H1 (cell line): Measurements from ENCODE around the gene PSMF1. TPM values are rescaled to one million over a fixed set of nuclear protein-coding genes. Genes with fewer than 3 reads are reported as not detected.

Experiments
- CTCF ChIA-PET: fragments of 300-600 bp; sonication (Branson Sonifier 250); formaldehyde crosslinking; loops from one replicate; lab custom pipeline; 2021; ENCODE audit not compliant: partially characterized antibody; lab: Charles Lee
- POLR2A ChIA-PET: fragments of 300-600 bp; sonication (Branson Sonifier 250); formaldehyde crosslinking; loops from one replicate; lab custom pipeline; 2021; ENCODE audit warnings: inconsistent platforms; ENCODE audit not compliant: partially characterized antibody; lab: Charles Lee
- DNase-seq, 2 experiments: peaks; one replicate each; pipeline versions ENCODE4 v3.0.0 to v3.0.0-alpha.2; 2010 to 2022; ENCODE audit warnings: low spot score in 2 of 2, low read depth in 1 of 2, mixed read lengths in 1 of 2
- FAIRE-seq: peaks from 2 replicates; lab custom pipeline; 2011; peaks lifted over from hg19 to GRCh38; lab: Jason Lieb, UNC
- H2AFZ ChIP-seq: 2 replicates; pipeline ENCODE4 v1.8.1; 2012; ENCODE audit warnings: low read length, inconsistent platforms
- H2AK5ac ChIP-seq: 2 replicates; pipeline ENCODE4 v1.6.1; 2013; ENCODE audit warnings: low read depth, low read length
- H2BK120ac ChIP-seq: replicated peaks from 2 replicates; pipeline ENCODE3; 2013; ENCODE audit warnings: low read depth, low read length, inconsistent platforms
- H2BK12ac ChIP-seq: 2 replicates; pipeline ENCODE4 v1.6.1; 2013; ENCODE audit warnings: low read depth, low read length
- H2BK15ac ChIP-seq: 2 replicates; pipeline ENCODE4 v1.6.1; 2013; ENCODE audit warnings: low read length
- H2BK20ac ChIP-seq: 2 replicates; pipeline ENCODE4 v1.6.1; 2013; ENCODE audit warnings: low read length
- H2BK5ac ChIP-seq: 2 replicates; pipeline ENCODE4 v1.6.1; 2013; ENCODE audit warnings: low read depth, low read length
- H3K14ac ChIP-seq: 2 replicates; pipeline ENCODE4 v1.6.1; 2013; ENCODE audit warnings: inconsistent platforms; ENCODE audit not compliant: insufficient read length
- H3K18ac ChIP-seq: 2 replicates; pipeline ENCODE4 v1.6.1; 2013; ENCODE audit warnings: low read length; ENCODE audit errors: extremely low read depth
- H3K23ac ChIP-seq: 2 replicates; pipeline ENCODE4 v1.6.1; 2013; ENCODE audit warnings: inconsistent platforms; ENCODE audit not compliant: insufficient read length
- H3K23me2 ChIP-seq: 2 replicates; pipeline ENCODE4 v1.6.1; 2013; ENCODE audit warnings: low read depth, low read length
- H3K27ac ChIP-seq: 2 replicates; pipeline ENCODE4 v1.6.1; 2011; ENCODE audit warnings: low read depth, low read length, inconsistent platforms
- H3K27me3 ChIP-seq, 4 experiments: replicated peaks in 1 of 4; 1 replicate in 1 of 4; 2 replicates in 3 of 4; pipeline versions ENCODE4 v1.6.1 to v1.8.1; 2011 to 2013; ENCODE audit warnings: low read length in 3 of 4, mild to moderate bottlenecking in 3 of 4, inconsistent platforms in 2 of 4, mixed read lengths in 2 of 4, moderate library complexity in 1 of 4; ENCODE audit not compliant: control insufficient read depth in 3 of 4, insufficient read depth in 3 of 4; ENCODE audit errors: extremely low read depth in 1 of 4
- H3K36me3 ChIP-seq, 4 experiments: 2 replicates each; pipeline versions ENCODE4 v1.6.1 to v1.8.1; 2011 to 2013; ENCODE audit warnings: mild to moderate bottlenecking in 4 of 4, low read length in 3 of 4, moderate library complexity in 2 of 4, control low read depth in 1 of 4, inconsistent platforms in 1 of 4; ENCODE audit not compliant: insufficient read depth in 4 of 4, control insufficient read depth in 2 of 4
- H3K4ac ChIP-seq: replicated peaks from 2 replicates; pipeline ENCODE3; 2013; ENCODE audit warnings: low read length, low read depth, mixed read lengths, inconsistent platforms; ENCODE audit not compliant: insufficient read length
- H3K4me1 ChIP-seq, 4 experiments: replicated peaks in 1 of 4; 1 replicate in 1 of 4; 2 replicates in 3 of 4; pipeline versions ENCODE4 v1.6.1 to v1.8.1; 2011 to 2013; ENCODE audit warnings: low read length in 3 of 4, inconsistent platforms in 2 of 4, mixed read lengths in 1 of 4; ENCODE audit not compliant: insufficient read depth in 4 of 4, control insufficient read depth in 3 of 4
- H3K4me2 ChIP-seq, 2 experiments: 2 replicates each; pipeline versions ENCODE4 v1.6.1 to v1.8.1; 2011 to 2013; ENCODE audit warnings: low read depth in 2 of 2, low read length in 2 of 2, control low read depth in 1 of 2, inconsistent platforms in 1 of 2, mild to moderate bottlenecking in 1 of 2; ENCODE audit not compliant: insufficient read depth in 1 of 2
- H3K4me3 ChIP-seq, 4 experiments: fragments of 200-600, 300-600 bp in 1 of 4; sonication (generic), shearing (Covaris generic), sonication (Bioruptor Twin) in 1 of 4; 2 replicates each; pipeline versions ENCODE4 v1.5.1 to v1.8.1; 2011 to 2016; ENCODE audit warnings: low read length in 4 of 4, low read depth in 3 of 4, control low read depth in 2 of 4, inconsistent platforms in 2 of 4, mild to moderate bottlenecking in 2 of 4, mixed read lengths in 1 of 4, moderate library complexity in 1 of 4; ENCODE audit not compliant: insufficient read depth in 2 of 4; ENCODE audit errors: extremely low read depth in 1 of 4
- H3K56ac ChIP-seq: replicated peaks from 2 replicates; pipeline ENCODE3; 2013; ENCODE audit warnings: low read depth, mild to moderate bottlenecking, mixed read lengths, low read length, inconsistent platforms; ENCODE audit not compliant: insufficient read length
- H3K79me1 ChIP-seq: 2 replicates; pipeline ENCODE4 v1.6.1; 2013; ENCODE audit warnings: low read depth, low read length, control low read depth
- H3K79me2 ChIP-seq, 2 experiments: 2 replicates each; pipeline versions ENCODE4 v1.6.1 to v1.8.1; 2012 to 2013; ENCODE audit warnings: low read length in 2 of 2, mild to moderate bottlenecking in 2 of 2, inconsistent platforms in 1 of 2; ENCODE audit not compliant: insufficient read depth in 2 of 2, control insufficient read depth in 1 of 2
- H3K9ac ChIP-seq, 4 experiments: replicated peaks in 1 of 4; 1 replicate in 1 of 4; 2 replicates in 3 of 4; pipeline versions ENCODE4 v1.6.1 to v1.8.1; 2011 to 2013; ENCODE audit warnings: low read depth in 3 of 4, low read length in 3 of 4, control low read depth in 2 of 4, mild to moderate bottlenecking in 2 of 4, moderate library complexity in 2 of 4, inconsistent platforms in 1 of 4; ENCODE audit errors: extremely low read depth in 1 of 4
- H3K9me3 ChIP-seq, 2 experiments: 2 replicates each; pipeline versions ENCODE4 v1.6.1 to v1.8.1; 2012 to 2013; ENCODE audit warnings: mild to moderate bottlenecking in 2 of 2, moderate library complexity in 2 of 2, control low read depth in 1 of 2, inconsistent platforms in 1 of 2, low read depth in 1 of 2, low read length in 1 of 2, mixed read lengths in 1 of 2; ENCODE audit not compliant: insufficient read depth in 2 of 2
- H4K20me1 ChIP-seq, 2 experiments: replicated peaks in 1 of 2; 2 replicates each; pipeline versions ENCODE3 to v1.8.1; 2011 to 2013; ENCODE audit warnings: inconsistent platforms in 2 of 2, low read length in 2 of 2, mild to moderate bottlenecking in 1 of 2; ENCODE audit not compliant: insufficient read depth in 2 of 2, control insufficient read depth in 1 of 2
- H4K5ac ChIP-seq: 2 replicates; pipeline ENCODE4 v1.6.1; 2013; ENCODE audit warnings: low read length, low read depth, mixed read lengths, inconsistent platforms; ENCODE audit not compliant: insufficient read length
- H4K8ac ChIP-seq: 2 replicates; pipeline ENCODE4 v1.8.0; 2013; ENCODE audit warnings: mild to moderate bottlenecking, moderate library complexity, low read length, inconsistent platforms; ENCODE audit not compliant: insufficient read depth; ENCODE audit errors: extremely low read depth
- H4K91ac ChIP-seq: replicated peaks from 2 replicates; pipeline ENCODE3; 2013; ENCODE audit warnings: low read length, mixed read lengths, inconsistent platforms; ENCODE audit not compliant: insufficient read length
- CTBP2 ChIP-seq: IDR thresholded peaks from 2 replicates; pipeline ENCODE4 v1.7.0; 2011; ENCODE audit warnings: borderline replicate concordance, mild to moderate bottlenecking, moderate library complexity, mixed read lengths, low read length; ENCODE audit not compliant: insufficient read depth, insufficient read length
- HDAC2 ChIP-seq, 2 experiments: fragments of 300-600 bp in 1 of 2; sonication (generic) in 1 of 2; IDR thresholded peaks; 2 replicates each; pipeline ENCODE4 v1.6.1; 2011 to 2012; ENCODE audit warnings: low read depth in 2 of 2, low read length in 2 of 2, mild to moderate bottlenecking in 2 of 2, moderate library complexity in 2 of 2, borderline replicate concordance in 1 of 2, inconsistent platforms in 1 of 2
- NANOG ChIP-seq: IDR thresholded peaks from 2 replicates; pipeline ENCODE4 v1.6.1; 2011; ENCODE audit warnings: low read length, low read depth, mild to moderate bottlenecking, inconsistent platforms; ENCODE audit not compliant: insufficient read depth, poor library complexity, severe bottlenecking
- PHF8 ChIP-seq: fragments of 200-600 bp; sonication (generic); conservative IDR thresholded peaks from 2 replicates; pipeline ENCODE4 v1.7.1; 2012; ENCODE audit warnings: low read depth, mild to moderate bottlenecking, inconsistent platforms, low read length, moderate library complexity
- POLR2AphosphoS5 ChIP-seq: IDR thresholded peaks from 2 replicates; pipeline ENCODE4 v1.6.1; 2011; ENCODE audit warnings: low read depth, low read length
- SIX5 ChIP-seq: IDR thresholded peaks from 2 replicates; pipeline ENCODE4 v1.6.1; 2011; ENCODE audit warnings: mild to moderate bottlenecking, low read depth, low read length
- TCF12 ChIP-seq: IDR thresholded peaks from 2 replicates; pipeline ENCODE4 v1.6.1; 2011; ENCODE audit warnings: low read depth, mild to moderate bottlenecking, low read length
- YY1 ChIP-seq: IDR thresholded peaks from 2 replicates; pipeline ENCODE4 v1.6.1; 2011; ENCODE audit warnings: low read depth, mild to moderate bottlenecking, low read length
- ZNF274 ChIP-seq: IDR thresholded peaks from 2 replicates; pipeline ENCODE4 v1.7.0; 2012; ENCODE audit warnings: low read length, borderline replicate concordance; ENCODE audit errors: extremely low read depth
- WGBS, 2 experiments: shearing (Covaris generic) in 1 of 2; methylation state at CpG; one replicate each; pipeline versions ENCODE4 v1.1.6 to v1.1.7; 2013 to 2015; ENCODE audit warnings: low lambda C conversion rate in 2 of 2, mixed read lengths in 2 of 2, inconsistent platforms in 1 of 2, low coverage in 1 of 2, missing lambda C conversion rate in 1 of 2; ENCODE audit not compliant: insufficient replicate concordance in 2 of 2, insufficient coverage in 1 of 2, insufficient read length in 1 of 2; ENCODE audit errors: extremely low coverage in 1 of 2, missing lambda C conversion rate in 1 of 2; 5-methylcytosine and 5-hydroxymethylcytosine counted together
- polyA plus RNA-seq, 7 experiments: library from polyadenylated mRNA; depleted of rRNA in 3 of 7; stranded (reverse) in 5 of 7; unstranded in 2 of 7; fragments of >200 nt in 5 of 7; fragments of 200-250 nt in 2 of 7; gene quantifications; 1 replicate in 5 of 7; 2 replicates in 1 of 7; 4 replicates in 1 of 7; pipeline versions ENCODE4 v1.2.1 to v1.2.3, GENCODE V29; 2011 to 2013; ENCODE audit warnings: missing spikeins in 2 of 7, mixed read lengths in 2 of 7
- total RNA-seq: library from RNA; stranded (reverse); fragmentation: NEBNext Ultra II Directional; extraction: Animal tissue kit (Norgen Biotek cat#: 25700); gene quantifications from 2 replicates; pipeline ENCODE4 v1.2.1, GENCODE V29; 2021
- TF ChIP-seq, protein P1 (sequence below), 3 experiments: IDR thresholded peaks; 1 replicate in 2 of 3; 2 replicates in 1 of 3; pipeline versions ENCODE4 v1.5.1 to v1.6.1; 2011; ENCODE audit warnings: low read length in 3 of 3, mild to moderate bottlenecking in 3 of 3, inconsistent platforms in 2 of 3, low read depth in 1 of 3, moderate library complexity in 1 of 3; ENCODE audit not compliant: insufficient read depth in 1 of 3; ENCODE audit errors: control extremely low read depth in 1 of 3
- TF ChIP-seq, protein P2 (sequence below): IDR thresholded peaks from 2 replicates; pipeline ENCODE4 v1.6.1; 2012; ENCODE audit warnings: inconsistent platforms

PSMF1 gene
- total and polyA plus RNA-seq, 2 of the 8 experiments (the other 6 are each of a cell fraction or from before 2014, with no cell fraction given), result 106 to 159 TPM

- Histone ChIP-seq H3K79me1 (no peaks in the 10 kb centered on the region), H3K27me3 (no peaks in the 10 kb centered on the region), H4K20me1 (no peaks in the 10 kb centered on the region), H3K23ac (no peak overlapping the region), H3K14ac (no peak overlapping the region), H3K36me3 (no peaks in the 10 kb centered on the region), H3K9ac (no peak overlapping the region), H4K91ac (no peak overlapping the region), H3K9me3 (no peaks in the 10 kb centered on the region; a peak in 1 of 4 replicates), H2BK20ac (no peak overlapping the region), H2AFZ (no peak overlapping the region), H3K4ac (no peak overlapping the region), H2BK5ac (no peak overlapping the region), H3K79me2 (no peaks in the 10 kb centered on the region), H2BK120ac (no peak overlapping the region), H2AK5ac (no peak overlapping the region), H2BK12ac (no peak overlapping the region), H3K4me2 (no peak overlapping the region), H3K27ac (no peak overlapping the region), H3K23me2 (no peaks in the 10 kb centered on the region), H3K56ac (no peak overlapping the region), H4K8ac (no peak overlapping the region), H3K4me3 (no peak overlapping the region), H2BK15ac (no peak overlapping the region), H3K4me1 (no peaks in the 10 kb centered on the region; a peak in 2 of 7 replicates), H4K5ac (no peak overlapping the region), H3K18ac (no peak overlapping the region)
- WGBS, 2 experiments, result 84% methylated on average over 2 of the region's 2 CpGs; no CpG with 5 or more reads in 1 of the 2 experiments
- ChIA-PET POLR2A (no interaction called here), CTCF (no interaction called here)
- FAIRE-seq (no peak), DNase-seq (no peak)
- no peak for TF ChIP-seq HDAC2 (IDR thresholded peaks at IDR 0.05; ENCODE audit: borderline replicate concordance in 1 of 2, low read depth in 2 of 2, low read length in 2 of 2)
- TF ChIP-seq SIX5, result no peak
- TF ChIP-seq ZNF274, result no peak
- no peak for TF ChIP-seq PHF8
- TF ChIP-seq, protein P1, sequence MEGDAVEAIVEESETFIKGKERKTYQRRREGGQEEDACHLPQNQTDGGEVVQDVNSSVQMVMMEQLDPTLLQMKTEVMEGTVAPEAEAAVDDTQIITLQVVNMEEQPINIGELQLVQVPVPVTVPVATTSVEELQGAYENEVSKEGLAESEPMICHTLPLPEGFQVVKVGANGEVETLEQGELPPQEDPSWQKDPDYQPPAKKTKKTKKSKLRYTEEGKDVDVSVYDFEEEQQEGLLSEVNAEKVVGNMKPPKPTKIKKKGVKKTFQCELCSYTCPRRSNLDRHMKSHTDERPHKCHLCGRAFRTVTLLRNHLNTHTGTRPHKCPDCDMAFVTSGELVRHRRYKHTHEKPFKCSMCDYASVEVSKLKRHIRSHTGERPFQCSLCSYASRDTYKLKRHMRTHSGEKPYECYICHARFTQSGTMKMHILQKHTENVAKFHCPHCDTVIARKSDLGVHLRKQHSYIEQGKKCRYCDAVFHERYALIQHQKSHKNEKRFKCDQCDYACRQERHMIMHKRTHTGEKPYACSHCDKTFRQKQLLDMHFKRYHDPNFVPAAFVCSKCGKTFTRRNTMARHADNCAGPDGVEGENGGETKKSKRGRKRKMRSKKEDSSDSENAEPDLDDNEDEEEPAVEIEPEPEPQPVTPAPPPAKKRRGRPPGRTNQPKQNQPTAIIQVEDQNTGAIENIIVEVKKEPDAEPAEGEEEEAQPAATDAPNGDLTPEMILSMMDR (IDR thresholded peaks at IDR 0.05; ENCODE audit: control extremely low read depth in 1 of 3, insufficient read depth in 1 of 3, low read depth in 1 of 3, low read length in 3 of 3), result no peak
- TF ChIP-seq NANOG, result no peak
- TF ChIP-seq, protein P2, sequence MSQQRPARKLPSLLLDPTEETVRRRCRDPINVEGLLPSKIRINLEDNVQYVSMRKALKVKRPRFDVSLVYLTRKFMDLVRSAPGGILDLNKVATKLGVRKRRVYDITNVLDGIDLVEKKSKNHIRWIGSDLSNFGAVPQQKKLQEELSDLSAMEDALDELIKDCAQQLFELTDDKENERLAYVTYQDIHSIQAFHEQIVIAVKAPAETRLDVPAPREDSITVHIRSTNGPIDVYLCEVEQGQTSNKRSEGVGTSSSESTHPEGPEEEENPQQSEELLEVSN, result no peak
- TF ChIP-seq CTBP2, result no peak
- no peak for TF ChIP-seq TCF12
- TF ChIP-seq YY1, result no peak
- no peak for TF ChIP-seq POLR2AphosphoS5
Observed at GRCh38 chr20:1072258-1072657, 46.1 kb upstream of the PSMF1 start.
